Astrocyte of the cerebellum (primary cell): ENCODE measurements around the gene IFI16.
A peak's percentile ranks its signal among the peaks of the same experiment; 100 is the strongest.
"Not testable (repeated sequence)": the region's sequence is repeated elsewhere in the genome, so short reads cannot be mapped to it uniquely, and the experiment has no call there.

Source experiments
- DNase-seq: peaks from one replicate; pipeline ENCODE4 v3.0.0-alpha.2; 2011; ENCODE audit warnings: low read depth
- H3K4me3 ChIP-seq: 2 replicates; pipeline ENCODE4 v1.5.1; 2011; ENCODE audit warnings: mild to moderate bottlenecking, low read depth, low read length, moderate library complexity
- CTCF ChIP-seq: IDR thresholded peaks from 2 replicates; pipeline ENCODE4 v1.5.1; 2012; ENCODE audit warnings: low read length, low read depth, moderate library complexity, mild to moderate bottlenecking; ENCODE audit errors: missing control alignments
- in situ Hi-C: cut with HindIII; loops from 2 replicates; pipeline ENCODE4 v1.10.0; 2017; ENCODE audit warnings: low sequenced_read_pairs

IFI16 gene

GRCh38 chr1:159010391-159010790 is 684 bp downstream of the IFI16 start:
- TF ChIP-seq CTCF: no peak
- peak overlapping the region; percentile 63 for H3K4me3 ChIP-seq
- in situ Hi-C loops: loop anchor here (25.0 kb wide), 1 partner anchor 1048 kb away; no protein-coding TSS in a partner anchor
- DNase-seq: no peak

GRCh38 chr1:159011001-159011400 is 1.3 kb downstream of the IFI16 start:
- H3K4me3 ChIP-seq: peak overlapping the region; percentile 63
- in situ Hi-C loops: loop anchor here (25.0 kb wide), 1 partner anchor 1049 kb away; no protein-coding TSS in a partner anchor
- DNase-seq: not testable (repeated sequence)

GRCh38 chr1:159011751-159012150 is 2.0 kb downstream of the IFI16 start:
- TF ChIP-seq CTCF: no peak
- in situ Hi-C loops: loop anchor here (25.0 kb wide), 1 partner anchor 1049 kb away; no protein-coding TSS in a partner anchor
- H3K4me3 ChIP-seq: peak overlapping the region; percentile 27
- no peak for DNase-seq

DNA sequence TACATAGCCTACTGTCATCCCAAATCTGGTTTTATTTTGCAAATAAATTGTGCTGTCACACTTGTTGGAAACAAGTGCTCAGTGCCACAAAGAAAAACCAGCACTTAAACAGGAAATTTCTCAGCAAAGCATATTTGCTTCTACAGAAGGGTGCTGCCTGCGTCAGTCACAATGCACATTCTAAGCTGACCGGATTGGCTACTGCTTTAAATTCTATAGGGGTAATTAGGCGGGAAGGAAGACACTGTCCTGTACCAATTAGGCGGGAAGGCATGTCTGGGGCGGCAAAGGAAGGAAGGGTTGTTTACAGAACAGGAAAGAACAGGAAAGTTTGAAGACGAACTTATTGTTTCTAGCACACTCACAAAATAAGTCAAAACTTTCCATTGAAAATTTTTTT is 2.8 kb downstream of the IFI16 start:
- H3K4me3 ChIP-seq: peak overlapping the region; percentile 27
- in situ Hi-C loops: loop anchor here (25.0 kb wide), 1 partner anchor 1050 kb away; no protein-coding TSS in a partner anchor
- no peak for TF ChIP-seq CTCF
- DNase-seq: no peak

- in situ Hi-C loops: loop anchor here (25.0 kb wide), 1 partner anchor 1052 kb away; no protein-coding TSS in a partner anchor
- no peak for DNase-seq
- H3K4me3 ChIP-seq: no peak overlapping the region
- TF ChIP-seq CTCF: no peak
Measured at GRCh38 chr1:159014003-159014571, 4.4 kb downstream of the IFI16 start.

GRCh38 chr1:159014851-159015250 is 5.1 kb downstream of the IFI16 start:
- no peak for TF ChIP-seq CTCF
- no peak for DNase-seq
- in situ Hi-C loops: loop anchor here (25.0 kb wide), 1 partner anchor 1053 kb away; no protein-coding TSS in a partner anchor
- no peak overlapping the region for H3K4me3 ChIP-seq

DNA sequence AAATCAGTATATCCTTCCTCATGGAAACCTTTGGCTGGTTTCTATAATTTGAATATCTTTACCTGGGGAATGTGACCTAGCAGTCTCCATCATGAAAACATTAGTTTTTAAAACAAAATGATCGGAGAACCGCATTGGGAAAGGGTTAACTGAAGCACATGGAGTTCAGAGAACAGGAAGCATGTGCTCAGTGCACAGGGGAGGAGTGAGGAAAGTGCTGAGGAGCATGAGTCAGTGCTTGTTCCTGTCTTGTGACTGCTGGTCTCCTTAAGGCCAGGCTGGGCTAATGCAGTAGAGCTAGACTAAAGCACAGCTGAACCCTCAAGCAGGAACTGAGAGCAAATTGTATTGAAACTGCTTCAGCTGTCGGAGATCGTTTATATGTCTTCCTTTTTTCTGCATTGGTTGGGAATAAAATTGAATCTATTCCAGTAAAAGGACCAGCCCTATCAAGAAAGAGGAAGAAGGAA is 5.8 kb downstream of the IFI16 start:
- DNase-seq: no peak
- no peak overlapping the region for H3K4me3 ChIP-seq
- in situ Hi-C loops: loop anchor here (25.0 kb wide), 1 partner anchor 1053 kb away; no protein-coding TSS in a partner anchor
- TF ChIP-seq CTCF: no peak
